ENCODE data around the gene METRN.

DNA sequence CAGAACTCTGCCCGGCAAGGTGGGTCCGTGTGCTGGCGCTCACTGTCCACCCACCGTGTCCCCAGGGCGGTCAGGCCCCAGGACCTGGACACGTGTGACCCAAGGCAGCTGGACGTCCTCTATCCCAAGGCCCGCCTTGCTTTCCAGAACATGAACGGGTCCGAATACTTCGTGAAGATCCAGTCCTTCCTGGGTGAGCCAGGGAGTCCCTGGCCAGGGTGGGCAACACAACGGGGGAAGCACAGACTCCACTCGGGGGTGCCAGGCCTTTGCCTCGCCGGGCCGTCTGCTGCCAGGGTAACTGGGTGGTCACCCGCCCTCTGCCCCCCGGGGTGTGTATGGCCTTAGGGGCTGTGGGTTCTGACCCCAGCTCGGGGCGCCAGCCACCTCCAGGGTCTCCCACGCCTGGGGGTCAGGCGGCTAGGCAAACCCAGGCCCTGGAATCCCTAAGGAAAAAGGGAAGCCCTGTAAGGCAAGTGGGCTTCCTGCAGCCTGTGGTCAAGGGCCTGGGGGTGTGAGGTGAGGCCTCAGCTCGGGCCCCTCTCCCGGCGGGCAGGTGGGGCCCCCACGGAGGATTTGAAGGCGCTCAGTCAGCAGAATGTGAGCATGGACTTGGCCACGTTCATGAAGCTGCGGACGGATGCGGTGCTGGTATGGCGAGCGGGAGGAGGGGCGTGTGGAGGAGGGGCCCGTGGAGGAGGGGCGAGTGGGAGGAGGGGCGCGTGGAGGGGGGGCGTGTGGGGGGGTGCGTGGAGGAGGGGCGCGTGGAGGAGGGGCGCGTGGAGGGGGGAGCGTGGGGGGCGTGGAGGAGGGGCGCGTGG is 52.1 kb downstream of the METRN start:
- TF ChIP-seq, protein P1, sequence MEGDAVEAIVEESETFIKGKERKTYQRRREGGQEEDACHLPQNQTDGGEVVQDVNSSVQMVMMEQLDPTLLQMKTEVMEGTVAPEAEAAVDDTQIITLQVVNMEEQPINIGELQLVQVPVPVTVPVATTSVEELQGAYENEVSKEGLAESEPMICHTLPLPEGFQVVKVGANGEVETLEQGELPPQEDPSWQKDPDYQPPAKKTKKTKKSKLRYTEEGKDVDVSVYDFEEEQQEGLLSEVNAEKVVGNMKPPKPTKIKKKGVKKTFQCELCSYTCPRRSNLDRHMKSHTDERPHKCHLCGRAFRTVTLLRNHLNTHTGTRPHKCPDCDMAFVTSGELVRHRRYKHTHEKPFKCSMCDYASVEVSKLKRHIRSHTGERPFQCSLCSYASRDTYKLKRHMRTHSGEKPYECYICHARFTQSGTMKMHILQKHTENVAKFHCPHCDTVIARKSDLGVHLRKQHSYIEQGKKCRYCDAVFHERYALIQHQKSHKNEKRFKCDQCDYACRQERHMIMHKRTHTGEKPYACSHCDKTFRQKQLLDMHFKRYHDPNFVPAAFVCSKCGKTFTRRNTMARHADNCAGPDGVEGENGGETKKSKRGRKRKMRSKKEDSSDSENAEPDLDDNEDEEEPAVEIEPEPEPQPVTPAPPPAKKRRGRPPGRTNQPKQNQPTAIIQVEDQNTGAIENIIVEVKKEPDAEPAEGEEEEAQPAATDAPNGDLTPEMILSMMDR (IDR thresholded peaks at IDR 0.05): no peak
- TF ChIP-seq ZFX (IDR thresholded peaks at IDR 0.05; ENCODE audit: borderline replicate concordance): no peak

All from 22Rv1 (cell line).